Chondrocyte (in vitro differentiated cells): Measurements from ENCODE around the gene FBLL1. TPM values are rescaled to one million over a fixed set of nuclear protein-coding genes. Genes with fewer than 3 reads are reported as not detected.

ENCODE experiments used
- DNase-seq: peaks from one replicate; pipeline ENCODE4 v3.0.0; 2021; ENCODE audit warnings: mixed read lengths, low spot score
- H3K27ac Mint-ChIP-seq: one replicate; pipeline ENCODE4 v1.8.0; 2021; ENCODE audit warnings: mild to moderate bottlenecking, moderate library complexity, mixed read lengths; ENCODE audit not compliant: unreplicated experiment
- H3K27me3 Mint-ChIP-seq: 2 replicates; pipeline ENCODE4 v1.8.0; 2021; ENCODE audit warnings: low read depth, mixed read lengths
- H3K36me3 Mint-ChIP-seq: 2 replicates; pipeline ENCODE4 v1.8.0; 2021; ENCODE audit warnings: low read depth, mixed read lengths
- H3K4me1 Mint-ChIP-seq: 2 replicates; pipeline ENCODE4 v1.8.0; 2021; ENCODE audit warnings: low read depth, mild to moderate bottlenecking, mixed read lengths
- H3K4me3 Mint-ChIP-seq: one replicate; pipeline ENCODE4 v1.8.0; 2021; ENCODE audit warnings: mild to moderate bottlenecking, moderate library complexity, mixed read lengths; ENCODE audit not compliant: unreplicated experiment
- H3K9me3 Mint-ChIP-seq: 2 replicates; pipeline ENCODE4 v1.8.0; 2021; ENCODE audit warnings: low read depth, mixed read lengths
- CTCF ChIP-seq: fragments of 200-600 bp; sonication (generic); IDR thresholded peaks from 2 replicates; pipeline ENCODE4 v1.5.0; 2021; ENCODE audit warnings: antibody characterized with exemption, mild to moderate bottlenecking, moderate library complexity
- total RNA-seq: library from RNA; stranded (reverse); gene quantifications from 3 replicates; pipeline ENCODE4 v1.2.1, GENCODE V29; 2021

FBLL1 gene
- total RNA-seq, 1 donor from 2014 or later: 7.9 TPM

GRCh38 chr5:168575391-168576372, 46.6 kb downstream of the FBLL1 start:
- DNase-seq: no peak
- Mint-ChIP-seq H3K27me3 (no peaks in the 10 kb centered on the region), H3K36me3 (no peaks in the 10 kb centered on the region), H3K9me3 (no peaks in the 10 kb centered on the region), H3K4me1 (peaks cover 56% of the 10 kb centered on the region), H3K27ac (peak overlapping the region; percentile 81), H3K4me3 (no peak overlapping the region)
- TF ChIP-seq CTCF: no peak

GRCh38 chr5:168578006-168578405, 48.9 kb downstream of the FBLL1 start:
- no peak for TF ChIP-seq CTCF
- no peaks in the 10 kb centered on the region for H3K36me3 Mint-ChIP-seq
- peaks cover 42% of the 10 kb centered on the region for H3K4me1 Mint-ChIP-seq
- peak overlapping the region; percentile 78 for H3K27ac Mint-ChIP-seq
- no peak for DNase-seq
- peak overlapping the region; percentile 90 for H3K4me3 Mint-ChIP-seq
- H3K9me3 Mint-ChIP-seq: no peaks in the 10 kb centered on the region
- H3K27me3 Mint-ChIP-seq: no peaks in the 10 kb centered on the region

- Mint-ChIP-seq H3K4me3 (peak within 1 kb of the TSS; percentile 90), H3K27me3 (no peaks in the 10 kb centered on the region), H3K4me1 (peaks cover 42% of the 10 kb centered on the region), H3K36me3 (no peaks in the 10 kb centered on the region), H3K27ac (peak within 1 kb of the TSS; percentile 96), H3K9me3 (no peaks in the 10 kb centered on the region)
- TF ChIP-seq CTCF: peak; percentile 34
- peak; percentile 88 for DNase-seq
Observed at GRCh38 chr5:168578538-168579487, 49.7 kb downstream of the FBLL1 start, which contains the start of gene PANK3. Gene PANK3, minus strand, starts transcription at chr5:168579368. Its CDS starts 85 bp downstream, at chr5:168579283.

GRCh38 chr5:168579488-168580226, 50.6 kb downstream of the FBLL1 start:
- peak; percentile 99 for DNase-seq
- Mint-ChIP-seq H3K27me3 (no peaks in the 10 kb centered on the region), H3K36me3 (no peaks in the 10 kb centered on the region), H3K4me1 (peaks cover 42% of the 10 kb centered on the region), H3K9me3 (no peaks in the 10 kb centered on the region), H3K27ac (peak overlapping the region; percentile 96), H3K4me3 (peak overlapping the region; percentile 77)
- TF ChIP-seq CTCF: no peak
